Thyroid gland (tissue), 4 donors: ENCODE results near the gene ZNF507.

Experiments used
- POLR2A ChIP-seq, 2 donors: fragments of 450-650 bp; IDR thresholded peaks; one replicate each; pipeline ENCODE4 v1.6.1; 2017; ENCODE audit warnings: antibody characterized with exemption in 2 of 2, mild to moderate bottlenecking in 2 of 2, moderate library complexity in 1 of 2
- TF ChIP-seq, protein P1 (sequence below), 6 experiments: fragments of 200-600 bp in 3 of 6; fragments of 450-650 bp in 3 of 6; sonication (generic) in 3 of 6; IDR thresholded peaks; one replicate each; pipeline ENCODE4 v1.5.1; 2016 to 2019; ENCODE audit warnings: antibody characterized with exemption in 6 of 6, mild to moderate bottlenecking in 2 of 6, inconsistent platforms in 1 of 6, moderate library complexity in 1 of 6

- TF ChIP-seq POLR2A (IDR thresholded peaks at IDR 0.05): no peak
- TF ChIP-seq, protein P1, sequence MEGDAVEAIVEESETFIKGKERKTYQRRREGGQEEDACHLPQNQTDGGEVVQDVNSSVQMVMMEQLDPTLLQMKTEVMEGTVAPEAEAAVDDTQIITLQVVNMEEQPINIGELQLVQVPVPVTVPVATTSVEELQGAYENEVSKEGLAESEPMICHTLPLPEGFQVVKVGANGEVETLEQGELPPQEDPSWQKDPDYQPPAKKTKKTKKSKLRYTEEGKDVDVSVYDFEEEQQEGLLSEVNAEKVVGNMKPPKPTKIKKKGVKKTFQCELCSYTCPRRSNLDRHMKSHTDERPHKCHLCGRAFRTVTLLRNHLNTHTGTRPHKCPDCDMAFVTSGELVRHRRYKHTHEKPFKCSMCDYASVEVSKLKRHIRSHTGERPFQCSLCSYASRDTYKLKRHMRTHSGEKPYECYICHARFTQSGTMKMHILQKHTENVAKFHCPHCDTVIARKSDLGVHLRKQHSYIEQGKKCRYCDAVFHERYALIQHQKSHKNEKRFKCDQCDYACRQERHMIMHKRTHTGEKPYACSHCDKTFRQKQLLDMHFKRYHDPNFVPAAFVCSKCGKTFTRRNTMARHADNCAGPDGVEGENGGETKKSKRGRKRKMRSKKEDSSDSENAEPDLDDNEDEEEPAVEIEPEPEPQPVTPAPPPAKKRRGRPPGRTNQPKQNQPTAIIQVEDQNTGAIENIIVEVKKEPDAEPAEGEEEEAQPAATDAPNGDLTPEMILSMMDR (IDR thresholded peaks at IDR 0.05): no peak
Measured at GRCh38 chr19:32380269-32380668, 34.9 kb downstream of the ZNF507 start.
